ENCODE data around the gene LAMTOR4. TPM values are rescaled to one million over a fixed set of nuclear protein-coding genes. Genes with fewer than 3 reads are reported as not detected.

LAMTOR4 gene
- total and polyA plus RNA-seq, 2 of the 13 experiments (the other 11 are each of a cell fraction or from before 2014, with no cell fraction given), result 115 to 118 TPM

- no peak for TF ChIP-seq SRSF4 (IDR thresholded peaks at IDR 0.05; ENCODE audit: low read depth, low read length, poor library complexity, severe bottlenecking)
- TF ChIP-seq ZNF570 (CRISPR knock-in tag; IDR thresholded peaks at IDR 0.05; ENCODE audit: borderline replicate concordance), result no peak
- TF ChIP-seq TEAD2 (CRISPR knock-in tag; IDR thresholded peaks at IDR 0.05), result no peak
- TF ChIP-seq HDAC2 (CRISPR knock-in tag; IDR thresholded peaks at IDR 0.05), result peak; percentile 56; the same call in 1 of the 2 replicates
- no peak for TF ChIP-seq BCLAF1 (IDR thresholded peaks at IDR 0.05)
- no peak for TF ChIP-seq ATF5 (CRISPR knock-in tag; IDR thresholded peaks at IDR 0.05; ENCODE audit: low read depth)
- peak; percentile 97 for TF ChIP-seq NFYC (CRISPR knock-in tag; IDR thresholded peaks at IDR 0.05)
- peak; percentile 64; the same call in 1 of the 2 replicates for TF ChIP-seq HOXA5 (CRISPR knock-in tag; IDR thresholded peaks at IDR 0.05)
- no peak for TF ChIP-seq ZNF224 (CRISPR knock-in tag; IDR thresholded peaks at IDR 0.05)
- TF ChIP-seq KDM4B (CRISPR knock-in tag; IDR thresholded peaks at IDR 0.05), result no peak
- TF ChIP-seq TP53 (CRISPR knock-in tag; conservative IDR thresholded peaks at IDR 0.05), result no peak; the same call in 1 of the 2 replicates
- no peak for TF ChIP-seq MAFG (CRISPR knock-in tag; IDR thresholded peaks at IDR 0.05)
- peak; percentile 96 for TF ChIP-seq SP4 (CRISPR knock-in tag; IDR thresholded peaks at IDR 0.05)
- no peak for TF ChIP-seq FOSL1 (CRISPR knock-in tag; IDR thresholded peaks at IDR 0.05; ENCODE audit: borderline replicate concordance)
- no peak for TF ChIP-seq NR2F6 (IDR thresholded peaks at IDR 0.05)
- peak; percentile 35 for TF ChIP-seq NR2F6 (CRISPR knock-in tag; IDR thresholded peaks at IDR 0.05)
- no peak for TF ChIP-seq NR1H2 (CRISPR knock-in tag; IDR thresholded peaks at IDR 0.05; ENCODE audit: borderline replicate concordance, low read depth)
- TF ChIP-seq SNAPC2 (CRISPR knock-in tag; IDR thresholded peaks at IDR 0.05), result no peak
- TF ChIP-seq TAF1 (CRISPR knock-in tag; IDR thresholded peaks at IDR 0.05), result peak; percentile 72
- peak; percentile 69 for TF ChIP-seq REPIN1 (CRISPR knock-in tag; IDR thresholded peaks at IDR 0.05; ENCODE audit: borderline replicate concordance, low read depth)
- peak; percentile 87 for TF ChIP-seq ZNF687 (CRISPR knock-in tag; IDR thresholded peaks at IDR 0.05)
- TF ChIP-seq DMAP1 (CRISPR knock-in tag; IDR thresholded peaks at IDR 0.05), result peak; percentile 71
- 0 out of 2 replicates have a peak, but pooled peaks have one; percentile 36 for TF ChIP-seq ZBTB21 (CRISPR knock-in tag; IDR thresholded peaks at IDR 0.05)
Measured at GRCh38 chr7:100148559-100149328, at the start of gene LAMTOR4 (continued).
